H9 (cell line): ENCODE data around the gene ARFIP1. TPM values are rescaled to one million over a fixed set of nuclear protein-coding genes. Genes with fewer than 3 reads are reported as not detected.

ENCODE experiments used
- DNase-seq: peaks from one replicate; pipeline ENCODE4 v3.0.0-alpha.2; 2017
- H2AFZ ChIP-seq: one replicate; pipeline ENCODE4 v1.6.1; 2013; ENCODE audit warnings: mild to moderate bottlenecking, low read length, control low read depth, moderate library complexity
- H2AK5ac ChIP-seq: 2 replicates; pipeline ENCODE4 v1.6.1; 2013; ENCODE audit warnings: low read length, control low read depth, mixed read lengths; ENCODE audit not compliant: insufficient read length
- H2BK120ac ChIP-seq: one replicate; pipeline ENCODE4 v1.6.1; 2013; ENCODE audit warnings: low read depth, mild to moderate bottlenecking, low read length, control low read depth, inconsistent platforms; ENCODE audit not compliant: poor library complexity, severe bottlenecking
- H2BK12ac ChIP-seq: 2 replicates; pipeline ENCODE4 v1.6.1; 2013; ENCODE audit warnings: low read length, control low read depth, mixed read lengths, low read depth; ENCODE audit not compliant: insufficient read length
- H2BK15ac ChIP-seq: 2 replicates; pipeline ENCODE4 v1.6.1; 2013; ENCODE audit warnings: low read depth, low read length, control low read depth
- H2BK20ac ChIP-seq: one replicate; pipeline ENCODE4 v1.6.1; 2013; ENCODE audit warnings: low read depth, mild to moderate bottlenecking, low read length, control low read depth, inconsistent platforms; ENCODE audit not compliant: poor library complexity, severe bottlenecking
- H2BK5ac ChIP-seq: 2 replicates; pipeline ENCODE4 v1.6.1; 2013; ENCODE audit warnings: low read length, control low read depth, mixed read lengths; ENCODE audit not compliant: insufficient read length
- H3K14ac ChIP-seq: 2 replicates; pipeline ENCODE4 v1.6.1; 2013; ENCODE audit warnings: low read length, control low read depth; ENCODE audit not compliant: insufficient read depth
- H3K18ac ChIP-seq: 2 replicates; pipeline ENCODE4 v1.6.1; 2013; ENCODE audit warnings: low read depth, mild to moderate bottlenecking, mixed read lengths, low read length, control low read depth; ENCODE audit not compliant: insufficient read length
- H3K23ac ChIP-seq: 2 replicates; pipeline ENCODE4 v1.6.1; 2013; ENCODE audit warnings: low read length, control low read depth, mixed read lengths, low read depth; ENCODE audit not compliant: insufficient read length
- H3K23me2 ChIP-seq: 2 replicates; pipeline ENCODE4 v1.6.1; 2013; ENCODE audit warnings: low read depth, mild to moderate bottlenecking, mixed read lengths, low read length, control low read depth; ENCODE audit not compliant: insufficient read length, poor library complexity, severe bottlenecking
- H3K27ac ChIP-seq: 2 replicates; pipeline ENCODE4 v1.5.1; 2013; ENCODE audit warnings: low read length, control low read depth, mixed read lengths, low read depth; ENCODE audit not compliant: insufficient read length
- H3K27me3 ChIP-seq: 2 replicates; pipeline ENCODE4 v1.6.1; 2013; ENCODE audit warnings: low read length, control low read depth, inconsistent platforms; ENCODE audit not compliant: insufficient read depth
- H3K4ac ChIP-seq: 2 replicates; pipeline ENCODE4 v1.6.1; 2013; ENCODE audit warnings: low read depth, mild to moderate bottlenecking, control low read depth, inconsistent platforms, low read length, moderate library complexity
- H3K4me1 ChIP-seq: 2 replicates; pipeline ENCODE4 v1.6.1; 2013; ENCODE audit warnings: low read length, control low read depth, inconsistent platforms; ENCODE audit not compliant: insufficient read depth
- H3K4me2 ChIP-seq: 2 replicates; pipeline ENCODE4 v1.6.1; 2013; ENCODE audit warnings: low read length, control low read depth, mixed read lengths; ENCODE audit not compliant: insufficient read length, insufficient read depth
- H3K56ac ChIP-seq: 2 replicates; pipeline ENCODE4 v1.6.1; 2013; ENCODE audit warnings: low read depth, mild to moderate bottlenecking, mixed read lengths, low read length, control low read depth; ENCODE audit not compliant: insufficient read length
- H3K79me1 ChIP-seq: 2 replicates; pipeline ENCODE4 v1.6.1; 2013; ENCODE audit warnings: low read depth, mild to moderate bottlenecking, moderate library complexity, low read length, control low read depth, inconsistent platforms; ENCODE audit not compliant: insufficient read depth, poor library complexity, severe bottlenecking
- H3K79me2 ChIP-seq: 2 replicates; pipeline ENCODE4 v1.6.1; 2013; ENCODE audit warnings: low read length, control low read depth, inconsistent platforms; ENCODE audit not compliant: insufficient read depth
- H3K9ac ChIP-seq: 2 replicates; pipeline ENCODE4 v1.6.1; 2013; ENCODE audit warnings: low read length, control low read depth, mixed read lengths; ENCODE audit not compliant: insufficient read length; ENCODE audit errors: extremely low read depth
- H3K9me3 ChIP-seq: one replicate; pipeline ENCODE4 v1.6.1; 2013; ENCODE audit warnings: low read depth, low read length, inconsistent platforms; ENCODE audit not compliant: control insufficient read depth
- H3T11ph ChIP-seq: one replicate; pipeline ENCODE4 v1.6.1; 2013; ENCODE audit warnings: mild to moderate bottlenecking, low read length, control low read depth, inconsistent platforms
- H4K20me1 ChIP-seq: one replicate; pipeline ENCODE4 v1.6.1; 2013; ENCODE audit not compliant: control insufficient read depth, insufficient read length, insufficient read depth
- H4K5ac ChIP-seq: 2 replicates; pipeline ENCODE4 v1.6.1; 2013; ENCODE audit warnings: low read depth, mild to moderate bottlenecking, mixed read lengths, low read length, control low read depth; ENCODE audit not compliant: insufficient read length
- H4K8ac ChIP-seq: replicated peaks from 2 replicates; pipeline ENCODE4 v1.6.1; 2013; ENCODE audit warnings: low read length, control low read depth, mixed read lengths, low read depth; ENCODE audit not compliant: insufficient read length
- H4K91ac ChIP-seq: 2 replicates; pipeline ENCODE4 v1.6.1; 2013; ENCODE audit warnings: low read depth, mild to moderate bottlenecking, moderate library complexity, mixed read lengths, low read length, control low read depth; ENCODE audit not compliant: insufficient read length
- H3K27ac Mint-ChIP-seq, 3 experiments: 2 replicates in 2 of 3; 3 replicates in 1 of 3; pipeline ENCODE4 v1.8.0; 2020 to 2021; ENCODE audit warnings: mixed read lengths in 3 of 3, mild to moderate bottlenecking in 1 of 3, moderate library complexity in 1 of 3
- H3K27me3 Mint-ChIP-seq: 2 replicates; pipeline ENCODE4 v1.8.0; 2021; ENCODE audit warnings: low read depth, mild to moderate bottlenecking, moderate library complexity, mixed read lengths
- H3K36me3 Mint-ChIP-seq, 3 experiments: 2 replicates in 2 of 3; 3 replicates in 1 of 3; pipeline ENCODE4 v1.8.0; 2020 to 2021; ENCODE audit warnings: low read depth in 3 of 3, mixed read lengths in 3 of 3; ENCODE audit not compliant: insufficient read depth in 1 of 3
- H3K4me1 Mint-ChIP-seq, 2 experiments: 2 replicates each; pipeline ENCODE4 v1.8.0; 2020; ENCODE audit warnings: mixed read lengths in 2 of 2
- H3K4me3 Mint-ChIP-seq, 2 experiments: 2 replicates in 1 of 2; 3 replicates in 1 of 2; pipeline ENCODE4 v1.8.0; 2020 to 2021; ENCODE audit warnings: mild to moderate bottlenecking in 2 of 2, mixed read lengths in 2 of 2, moderate library complexity in 1 of 2
- H3K9me3 Mint-ChIP-seq, 2 experiments: 2 replicates in 1 of 2; 3 replicates in 1 of 2; pipeline ENCODE4 v1.8.0; 2020; ENCODE audit warnings: mild to moderate bottlenecking in 2 of 2, mixed read lengths in 2 of 2, moderate library complexity in 1 of 2
- WGBS: extraction: QIAGEN DNeasy Blood & Tissue Kit; methylation state at CpG from one replicate; pipeline ENCODE4 v1.1.7; 2013; ENCODE audit warnings: missing lambda C conversion rate, low lambda C conversion rate, mixed read lengths; ENCODE audit not compliant: insufficient read length; ENCODE audit errors: extremely low coverage; 5-methylcytosine and 5-hydroxymethylcytosine counted together
- total RNA-seq: library from RNA; stranded (reverse); gene quantifications from 2 replicates; pipeline ENCODE4 v1.2.1, GENCODE V29; 2021
- TF ChIP-seq, protein P1 (sequence below): fragments of 200-600 bp; sonication (generic); conservative IDR thresholded peaks from 3 replicates; pipeline ENCODE4 v1.8.0; 2021; ENCODE audit warnings: antibody characterized with exemption, mild to moderate bottlenecking

ARFIP1 gene
- total RNA-seq, 1 experiment from 2014 or later = 30.8 TPM

DNA sequence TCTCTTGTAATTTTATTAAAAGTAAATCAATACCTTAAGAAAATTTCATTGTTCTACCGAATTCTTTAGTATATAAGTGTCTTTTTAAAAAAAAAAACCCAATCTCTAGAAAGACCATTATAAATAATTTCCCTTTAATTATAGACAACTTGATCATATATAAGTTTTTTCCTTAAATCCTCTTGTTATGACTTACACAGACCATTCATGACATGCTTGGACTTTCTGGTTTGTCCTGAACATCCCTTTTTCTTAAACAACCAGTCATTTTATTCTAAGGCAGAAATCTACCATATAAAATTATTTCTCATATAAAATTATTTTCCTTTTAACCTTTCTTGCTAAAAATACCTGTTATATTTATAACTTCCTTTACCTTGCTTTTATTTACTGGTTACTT lies 141.0 kb downstream of the ARFIP1 start:
- peaks cover 2% of the 10 kb centered on the region; the same call in 1 of the 2 replicates for H3K27me3 Mint-ChIP-seq
- Histone ChIP-seq H4K91ac (no peak overlapping the region), H3K9me3 (peaks cover 28% of the 10 kb centered on the region), H3K18ac (no peak overlapping the region), H3K27me3 (no peaks in the 10 kb centered on the region), H3K4me2 (no peak overlapping the region), H3T11ph (no peak overlapping the region), H3K56ac (no peak overlapping the region), H3K23ac (no peak overlapping the region), H3K9ac (no peak overlapping the region), H4K20me1 (no peaks in the 10 kb centered on the region), H3K79me1 (no peaks in the 10 kb centered on the region), H2BK15ac (no peak overlapping the region), H2BK5ac (no peak overlapping the region), H3K27ac (no peak overlapping the region), H2AFZ (no peak overlapping the region), H3K4ac (no peak overlapping the region), H2BK120ac (no peak overlapping the region), H3K4me1 (no peaks in the 10 kb centered on the region), H3K79me2 (no peaks in the 10 kb centered on the region), H4K5ac (no peak overlapping the region), H3K14ac (no peak overlapping the region), H2AK5ac (no peak overlapping the region), H4K8ac (no peak overlapping the region), H3K23me2 (no peaks in the 10 kb centered on the region), H2BK12ac (no peak overlapping the region), H2BK20ac (no peak overlapping the region)
- no peak for DNase-seq
- peaks cover 3 to 5% of the 10 kb centered on the region in 2 experiments for H3K4me1 Mint-ChIP-seq
- H3K9me3 Mint-ChIP-seq = peaks cover 43 to 44% of the 10 kb centered on the region in 2 experiments
- peaks cover 28 to 51% (median 42%) of the 10 kb centered on the region in 3 experiments for H3K36me3 Mint-ChIP-seq
- H3K27ac Mint-ChIP-seq = no peak overlapping the region
- no peak overlapping the region for H3K4me3 Mint-ChIP-seq
- TF ChIP-seq, protein P1, sequence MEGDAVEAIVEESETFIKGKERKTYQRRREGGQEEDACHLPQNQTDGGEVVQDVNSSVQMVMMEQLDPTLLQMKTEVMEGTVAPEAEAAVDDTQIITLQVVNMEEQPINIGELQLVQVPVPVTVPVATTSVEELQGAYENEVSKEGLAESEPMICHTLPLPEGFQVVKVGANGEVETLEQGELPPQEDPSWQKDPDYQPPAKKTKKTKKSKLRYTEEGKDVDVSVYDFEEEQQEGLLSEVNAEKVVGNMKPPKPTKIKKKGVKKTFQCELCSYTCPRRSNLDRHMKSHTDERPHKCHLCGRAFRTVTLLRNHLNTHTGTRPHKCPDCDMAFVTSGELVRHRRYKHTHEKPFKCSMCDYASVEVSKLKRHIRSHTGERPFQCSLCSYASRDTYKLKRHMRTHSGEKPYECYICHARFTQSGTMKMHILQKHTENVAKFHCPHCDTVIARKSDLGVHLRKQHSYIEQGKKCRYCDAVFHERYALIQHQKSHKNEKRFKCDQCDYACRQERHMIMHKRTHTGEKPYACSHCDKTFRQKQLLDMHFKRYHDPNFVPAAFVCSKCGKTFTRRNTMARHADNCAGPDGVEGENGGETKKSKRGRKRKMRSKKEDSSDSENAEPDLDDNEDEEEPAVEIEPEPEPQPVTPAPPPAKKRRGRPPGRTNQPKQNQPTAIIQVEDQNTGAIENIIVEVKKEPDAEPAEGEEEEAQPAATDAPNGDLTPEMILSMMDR = no peak
- no CpG with 5 or more reads among the region's 1 CpG for WGBS
